H9 (cell line): ENCODE results near the gene MPZL3. TPM values are rescaled to one million over a fixed set of nuclear protein-coding genes. Genes with fewer than 3 reads are reported as not detected.

Source experiments
- DNase-seq: peaks from one replicate; pipeline ENCODE4 v3.0.0-alpha.2; 2017
- H2AFZ ChIP-seq: one replicate; pipeline ENCODE4 v1.6.1; 2013; ENCODE audit warnings: mild to moderate bottlenecking, low read length, control low read depth, moderate library complexity
- H2AK5ac ChIP-seq: 2 replicates; pipeline ENCODE4 v1.6.1; 2013; ENCODE audit warnings: low read length, control low read depth, mixed read lengths; ENCODE audit not compliant: insufficient read length
- H2BK120ac ChIP-seq: one replicate; pipeline ENCODE4 v1.6.1; 2013; ENCODE audit warnings: low read depth, mild to moderate bottlenecking, low read length, control low read depth, inconsistent platforms; ENCODE audit not compliant: poor library complexity, severe bottlenecking
- H2BK12ac ChIP-seq: 2 replicates; pipeline ENCODE4 v1.6.1; 2013; ENCODE audit warnings: low read length, control low read depth, mixed read lengths, low read depth; ENCODE audit not compliant: insufficient read length
- H2BK15ac ChIP-seq: 2 replicates; pipeline ENCODE4 v1.6.1; 2013; ENCODE audit warnings: low read depth, low read length, control low read depth
- H2BK20ac ChIP-seq: one replicate; pipeline ENCODE4 v1.6.1; 2013; ENCODE audit warnings: low read depth, mild to moderate bottlenecking, low read length, control low read depth, inconsistent platforms; ENCODE audit not compliant: poor library complexity, severe bottlenecking
- H2BK5ac ChIP-seq: 2 replicates; pipeline ENCODE4 v1.6.1; 2013; ENCODE audit warnings: low read length, control low read depth, mixed read lengths; ENCODE audit not compliant: insufficient read length
- H3K14ac ChIP-seq: 2 replicates; pipeline ENCODE4 v1.6.1; 2013; ENCODE audit warnings: low read length, control low read depth; ENCODE audit not compliant: insufficient read depth
- H3K18ac ChIP-seq: 2 replicates; pipeline ENCODE4 v1.6.1; 2013; ENCODE audit warnings: low read depth, mild to moderate bottlenecking, mixed read lengths, low read length, control low read depth; ENCODE audit not compliant: insufficient read length
- H3K23ac ChIP-seq: 2 replicates; pipeline ENCODE4 v1.6.1; 2013; ENCODE audit warnings: low read length, control low read depth, mixed read lengths, low read depth; ENCODE audit not compliant: insufficient read length
- H3K23me2 ChIP-seq: 2 replicates; pipeline ENCODE4 v1.6.1; 2013; ENCODE audit warnings: low read depth, mild to moderate bottlenecking, mixed read lengths, low read length, control low read depth; ENCODE audit not compliant: insufficient read length, poor library complexity, severe bottlenecking
- H3K27ac ChIP-seq: 2 replicates; pipeline ENCODE4 v1.5.1; 2013; ENCODE audit warnings: low read length, control low read depth, mixed read lengths, low read depth; ENCODE audit not compliant: insufficient read length
- H3K27me3 ChIP-seq: 2 replicates; pipeline ENCODE4 v1.6.1; 2013; ENCODE audit warnings: low read length, control low read depth, inconsistent platforms; ENCODE audit not compliant: insufficient read depth
- H3K4ac ChIP-seq: 2 replicates; pipeline ENCODE4 v1.6.1; 2013; ENCODE audit warnings: low read depth, mild to moderate bottlenecking, control low read depth, inconsistent platforms, low read length, moderate library complexity
- H3K4me1 ChIP-seq: 2 replicates; pipeline ENCODE4 v1.6.1; 2013; ENCODE audit warnings: low read length, control low read depth, inconsistent platforms; ENCODE audit not compliant: insufficient read depth
- H3K4me2 ChIP-seq: 2 replicates; pipeline ENCODE4 v1.6.1; 2013; ENCODE audit warnings: low read length, control low read depth, mixed read lengths; ENCODE audit not compliant: insufficient read length, insufficient read depth
- H3K56ac ChIP-seq: 2 replicates; pipeline ENCODE4 v1.6.1; 2013; ENCODE audit warnings: low read depth, mild to moderate bottlenecking, mixed read lengths, low read length, control low read depth; ENCODE audit not compliant: insufficient read length
- H3K79me1 ChIP-seq: 2 replicates; pipeline ENCODE4 v1.6.1; 2013; ENCODE audit warnings: low read depth, mild to moderate bottlenecking, moderate library complexity, low read length, control low read depth, inconsistent platforms; ENCODE audit not compliant: insufficient read depth, poor library complexity, severe bottlenecking
- H3K79me2 ChIP-seq: 2 replicates; pipeline ENCODE4 v1.6.1; 2013; ENCODE audit warnings: low read length, control low read depth, inconsistent platforms; ENCODE audit not compliant: insufficient read depth
- H3K9ac ChIP-seq: 2 replicates; pipeline ENCODE4 v1.6.1; 2013; ENCODE audit warnings: low read length, control low read depth, mixed read lengths; ENCODE audit not compliant: insufficient read length; ENCODE audit errors: extremely low read depth
- H3K9me3 ChIP-seq: one replicate; pipeline ENCODE4 v1.6.1; 2013; ENCODE audit warnings: low read depth, low read length, inconsistent platforms; ENCODE audit not compliant: control insufficient read depth
- H3T11ph ChIP-seq: one replicate; pipeline ENCODE4 v1.6.1; 2013; ENCODE audit warnings: mild to moderate bottlenecking, low read length, control low read depth, inconsistent platforms
- H4K20me1 ChIP-seq: one replicate; pipeline ENCODE4 v1.6.1; 2013; ENCODE audit not compliant: control insufficient read depth, insufficient read length, insufficient read depth
- H4K5ac ChIP-seq: 2 replicates; pipeline ENCODE4 v1.6.1; 2013; ENCODE audit warnings: low read depth, mild to moderate bottlenecking, mixed read lengths, low read length, control low read depth; ENCODE audit not compliant: insufficient read length
- H4K8ac ChIP-seq: replicated peaks from 2 replicates; pipeline ENCODE4 v1.6.1; 2013; ENCODE audit warnings: low read length, control low read depth, mixed read lengths, low read depth; ENCODE audit not compliant: insufficient read length
- H4K91ac ChIP-seq: 2 replicates; pipeline ENCODE4 v1.6.1; 2013; ENCODE audit warnings: low read depth, mild to moderate bottlenecking, moderate library complexity, mixed read lengths, low read length, control low read depth; ENCODE audit not compliant: insufficient read length
- H3K27ac Mint-ChIP-seq, 3 experiments: 2 replicates in 2 of 3; 3 replicates in 1 of 3; pipeline ENCODE4 v1.8.0; 2020 to 2021; ENCODE audit warnings: mixed read lengths in 3 of 3, mild to moderate bottlenecking in 1 of 3, moderate library complexity in 1 of 3
- H3K27me3 Mint-ChIP-seq: 2 replicates; pipeline ENCODE4 v1.8.0; 2021; ENCODE audit warnings: low read depth, mild to moderate bottlenecking, moderate library complexity, mixed read lengths
- H3K36me3 Mint-ChIP-seq, 3 experiments: 2 replicates in 2 of 3; 3 replicates in 1 of 3; pipeline ENCODE4 v1.8.0; 2020 to 2021; ENCODE audit warnings: low read depth in 3 of 3, mixed read lengths in 3 of 3; ENCODE audit not compliant: insufficient read depth in 1 of 3
- H3K4me1 Mint-ChIP-seq, 2 experiments: 2 replicates each; pipeline ENCODE4 v1.8.0; 2020; ENCODE audit warnings: mixed read lengths in 2 of 2
- H3K4me3 Mint-ChIP-seq, 2 experiments: 2 replicates in 1 of 2; 3 replicates in 1 of 2; pipeline ENCODE4 v1.8.0; 2020 to 2021; ENCODE audit warnings: mild to moderate bottlenecking in 2 of 2, mixed read lengths in 2 of 2, moderate library complexity in 1 of 2
- H3K9me3 Mint-ChIP-seq, 2 experiments: 2 replicates in 1 of 2; 3 replicates in 1 of 2; pipeline ENCODE4 v1.8.0; 2020; ENCODE audit warnings: mild to moderate bottlenecking in 2 of 2, mixed read lengths in 2 of 2, moderate library complexity in 1 of 2
- CTCF ChIP-seq: fragments of 200-600 bp; sonication (generic); conservative IDR thresholded peaks from 3 replicates; pipeline ENCODE4 v1.8.0; 2021; ENCODE audit warnings: antibody characterized with exemption, mild to moderate bottlenecking
- WGBS: extraction: QIAGEN DNeasy Blood & Tissue Kit; methylation state at CpG from one replicate; pipeline ENCODE4 v1.1.7; 2013; ENCODE audit warnings: missing lambda C conversion rate, low lambda C conversion rate, mixed read lengths; ENCODE audit not compliant: insufficient read length; ENCODE audit errors: extremely low coverage; 5-methylcytosine and 5-hydroxymethylcytosine counted together
- total RNA-seq: library from RNA; stranded (reverse); gene quantifications from 2 replicates; pipeline ENCODE4 v1.2.1, GENCODE V29; 2021

MPZL3 gene
- total RNA-seq, 1 experiment from 2014 or later, result 2.6 TPM

GRCh38 chr11:118223992-118224391 lies 28.2 kb downstream of the MPZL3 start:
- H3K79me1 ChIP-seq, result no peaks in the 10 kb centered on the region
- H3K18ac ChIP-seq, result no peak overlapping the region
- no peak overlapping the region for H3K23ac ChIP-seq
- H3K23me2 ChIP-seq, result no peaks in the 10 kb centered on the region
- no peak overlapping the region for H2BK20ac ChIP-seq
- H3K4me1 ChIP-seq, result no peaks in the 10 kb centered on the region
- no peak overlapping the region for H2AK5ac ChIP-seq
- H2BK120ac ChIP-seq, result no peak overlapping the region
- H4K8ac ChIP-seq, result no peak overlapping the region
- no peak overlapping the region for H3K27ac ChIP-seq
- no peak overlapping the region for H4K5ac ChIP-seq
- H2BK5ac ChIP-seq, result no peak overlapping the region
- H4K91ac ChIP-seq, result no peak overlapping the region
- H3K9me3 ChIP-seq, result no peaks in the 10 kb centered on the region
- no peak overlapping the region for H3K14ac ChIP-seq
- DNase-seq, result no peak
- no peaks in the 10 kb centered on the region for H3K79me2 ChIP-seq
- no peak overlapping the region for H3T11ph ChIP-seq
- no peak overlapping the region for H3K4me3 Mint-ChIP-seq
- no peak overlapping the region for H3K9ac ChIP-seq
- H3K9me3 Mint-ChIP-seq, result no peaks in the 10 kb centered on the region
- no peak overlapping the region for H2BK15ac ChIP-seq
- no peak overlapping the region for H3K4ac ChIP-seq
- no peak for TF ChIP-seq CTCF
- peaks cover 29% of the 10 kb centered on the region for H3K27me3 Mint-ChIP-seq
- no peak overlapping the region for H2AFZ ChIP-seq
- no peaks in the 10 kb centered on the region for H3K36me3 Mint-ChIP-seq
- H3K27ac Mint-ChIP-seq, result no peak overlapping the region
- H3K27me3 ChIP-seq, result no peaks in the 10 kb centered on the region
- no peak overlapping the region for H3K56ac ChIP-seq
- H3K4me1 Mint-ChIP-seq, result no peaks in the 10 kb centered on the region
- whole genome bisulfite sequencing, result no CpG with 5 or more reads among the region's 6 CpGs
- H3K4me2 ChIP-seq, result no peak overlapping the region
- H2BK12ac ChIP-seq, result no peak overlapping the region
- H4K20me1 ChIP-seq, result no peaks in the 10 kb centered on the region
